Stimulated activated CD4-positive, alpha-beta T cell treated with anti-CD3 and anti-CD28 coated beads, TNF-alpha, amount 100 ng/mL, for 48 hours (primary cell): ENCODE measurements around the gene C19orf44.

Source experiments
- DNase-seq, 3 donors: peaks; one replicate each; pipeline ENCODE4 v3.0.0-alpha.2; 2020; ENCODE audit warnings: low read depth in 3 of 3

Gene C19orf44

GRCh38 chr19:16518061-16518460 is 21.9 kb downstream of the C19orf44 start:
- DNase-seq, result no peak

- DNase-seq, result no peak
These were observed 22.5 kb downstream of the C19orf44 start for GRCh38 chr19:16518483-16519229.

DNA sequence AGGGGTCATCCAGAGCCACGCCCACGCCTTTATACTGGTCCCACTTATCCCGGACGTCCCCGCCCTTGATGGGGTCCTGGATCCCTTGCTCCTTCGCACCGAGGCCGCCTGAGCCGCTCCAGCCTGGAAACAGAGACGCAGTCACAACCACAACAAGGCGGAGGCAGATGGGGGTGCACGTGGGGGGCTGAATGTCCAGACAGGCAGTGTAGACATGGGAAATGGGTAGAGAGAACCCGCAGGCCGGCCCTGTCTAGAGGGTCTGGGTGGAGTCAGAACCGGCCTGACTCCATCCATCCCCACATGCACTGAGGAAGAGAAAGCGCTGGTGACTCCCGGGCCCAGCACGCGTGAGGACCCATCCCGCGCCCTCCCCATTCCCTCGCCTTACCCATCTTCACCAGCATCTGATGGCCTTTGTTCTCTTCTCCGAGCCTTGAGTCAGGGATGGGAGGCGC is 23.1 kb downstream of the C19orf44 start:
- DNase-seq, result no peak

- DNase-seq, result no peak
These were observed 24.1 kb downstream of the C19orf44 start for GRCh38 chr19:16520074-16520973.

DNA sequence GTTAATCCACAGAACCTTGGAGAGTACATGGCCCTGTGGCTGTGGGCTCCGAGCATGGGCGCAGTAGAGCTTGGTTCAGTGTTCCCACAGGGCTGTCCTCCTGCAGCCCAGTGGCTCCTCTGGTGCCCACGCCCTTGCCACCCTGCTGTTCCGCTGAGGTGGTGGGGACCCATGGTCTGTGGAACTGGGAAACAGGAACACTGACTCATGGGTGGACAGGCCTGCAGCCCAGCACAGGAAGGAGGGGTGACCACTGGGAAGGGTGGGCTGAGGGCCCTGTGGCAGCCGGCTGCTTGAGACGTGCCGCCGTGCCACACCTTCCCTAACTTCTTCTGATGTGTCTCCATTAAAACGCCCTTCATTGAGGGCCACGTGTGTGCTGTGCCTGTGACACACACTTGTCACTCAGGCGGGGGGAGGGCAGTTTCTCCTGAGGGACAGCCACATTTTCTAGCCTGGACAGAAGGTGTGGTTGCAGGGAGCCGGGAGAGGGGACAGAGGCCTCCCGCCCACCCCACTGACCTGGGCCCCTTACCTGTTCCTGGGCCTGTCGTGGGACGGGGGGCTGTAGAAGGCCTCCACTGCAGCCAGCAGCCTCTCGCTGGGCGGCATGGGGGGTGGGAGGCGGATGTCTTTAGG is 24.9 kb downstream of the C19orf44 start:
- no peak for DNase-seq

- DNase-seq, result no peak
These were observed 25.6 kb downstream of the C19orf44 start for GRCh38 chr19:16521715-16522289.

- no peak for DNase-seq
These were observed 26.6 kb downstream of the C19orf44 start for GRCh38 chr19:16522559-16523377.

DNA sequence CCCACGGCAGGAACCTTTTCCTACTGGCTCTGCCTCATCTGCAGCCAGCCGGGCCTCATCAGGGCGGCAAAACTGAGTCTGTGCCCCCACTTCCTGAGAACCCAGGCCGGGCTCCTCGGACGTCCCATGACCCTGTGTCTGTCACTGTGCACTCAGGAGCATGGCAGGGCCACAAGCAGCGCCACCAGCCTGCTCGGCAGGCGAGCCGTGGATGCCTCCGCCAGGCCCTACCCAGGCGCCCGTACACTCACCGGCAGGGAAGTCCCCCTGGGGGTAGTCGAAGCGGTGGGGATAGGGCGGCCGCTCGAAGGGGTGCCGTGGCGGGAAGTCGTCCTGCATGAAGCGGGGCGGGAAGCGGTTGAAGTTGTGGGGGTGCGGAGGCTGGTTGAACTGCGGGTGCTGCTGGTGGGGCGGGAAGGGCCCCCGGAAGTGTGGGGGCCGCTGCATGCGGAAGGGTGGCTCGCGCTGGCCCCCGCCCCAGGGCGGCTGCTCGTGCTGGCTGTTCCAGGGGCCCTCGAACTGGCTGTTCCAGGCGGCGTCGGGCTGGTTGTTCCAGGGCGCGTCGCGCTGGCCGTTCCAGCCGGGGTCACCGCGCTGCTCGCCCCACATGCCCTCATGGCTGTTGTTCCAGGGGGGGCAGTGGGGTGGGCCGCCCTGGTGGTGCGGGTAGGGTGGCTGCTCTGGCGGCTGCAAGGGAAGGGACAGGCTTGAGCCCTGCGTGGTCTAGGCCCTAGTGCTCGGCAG is 29.0 kb downstream of the C19orf44 start:
- DNase-seq, result no peak

DNA sequence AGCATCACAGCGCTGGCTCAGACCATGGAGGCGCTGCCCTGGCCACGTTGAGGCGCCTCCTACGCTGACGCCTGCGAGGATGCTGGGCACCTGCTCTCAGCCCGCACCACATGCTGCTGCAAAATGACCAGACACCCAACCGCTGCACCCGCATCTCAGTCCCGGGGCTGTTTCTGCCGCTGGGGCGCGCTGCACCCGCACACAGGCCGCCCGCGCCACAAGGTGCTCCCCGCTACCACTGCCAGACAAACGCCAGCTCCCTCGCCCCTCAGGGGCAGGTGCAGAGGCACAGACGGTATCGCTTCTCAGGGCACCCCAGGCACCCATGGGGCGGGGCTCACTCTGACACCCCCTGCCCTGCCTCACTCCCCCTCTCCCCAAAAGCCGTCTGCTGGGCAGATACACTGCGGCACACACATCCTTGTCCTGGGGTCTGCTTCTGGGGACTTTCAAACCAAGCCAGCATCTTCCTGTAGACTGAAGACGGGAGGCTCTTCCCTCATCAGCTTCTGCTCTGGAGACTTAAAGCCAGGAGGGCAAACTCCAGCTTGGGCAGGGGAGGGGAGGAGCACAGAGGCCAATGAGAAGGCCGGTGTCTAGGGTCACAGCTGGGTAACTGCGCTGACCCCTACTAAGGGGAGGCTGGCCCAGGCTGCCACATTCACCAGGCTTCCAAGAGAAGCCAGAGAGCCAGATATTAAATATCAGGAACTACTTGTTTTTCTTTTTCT is 29.7 kb downstream of the C19orf44 start:
- no peak for DNase-seq

- DNase-seq, result no peak
These were observed 31.2 kb downstream of the C19orf44 start for GRCh38 chr19:16527334-16527935.

- peak in 1 of 3 donors; percentile 27 for DNase-seq
These were observed 31.9 kb downstream of the C19orf44 start for GRCh38 chr19:16527971-16528521.

DNA sequence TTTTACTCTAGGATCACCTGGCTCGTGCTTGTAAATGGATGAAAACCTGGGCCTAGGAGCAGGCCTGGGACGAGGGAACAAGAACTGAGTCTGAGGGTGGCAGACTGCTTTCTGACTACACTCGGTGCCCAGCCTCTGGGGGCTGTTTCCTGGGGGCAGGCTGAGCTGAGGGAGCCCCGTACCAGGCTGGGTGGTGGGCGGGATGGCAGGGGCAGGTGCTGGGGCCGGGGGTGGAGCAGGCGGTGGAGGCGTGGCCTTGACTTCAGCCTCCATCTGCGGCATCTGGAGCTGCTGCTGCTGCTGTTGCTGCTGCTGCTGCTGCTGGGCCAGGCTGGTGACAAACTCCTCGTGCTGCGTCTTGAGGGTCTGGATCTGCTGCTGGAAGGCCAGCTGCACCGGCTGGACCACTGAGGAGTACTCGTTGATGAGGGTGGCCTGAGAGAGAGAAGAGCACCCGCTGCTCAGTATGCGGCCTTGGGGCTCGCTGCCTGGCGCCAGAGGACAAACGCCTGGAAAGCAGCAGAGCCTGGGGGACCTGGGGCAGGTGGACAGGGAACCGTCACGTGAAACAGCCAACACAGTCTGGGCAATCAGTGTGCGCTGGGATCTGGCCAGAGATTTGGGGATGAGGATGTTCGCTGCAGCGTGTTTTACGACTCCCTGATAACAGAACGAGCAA is 33.4 kb downstream of the C19orf44 start:
- DNase-seq, result no peak

DNA sequence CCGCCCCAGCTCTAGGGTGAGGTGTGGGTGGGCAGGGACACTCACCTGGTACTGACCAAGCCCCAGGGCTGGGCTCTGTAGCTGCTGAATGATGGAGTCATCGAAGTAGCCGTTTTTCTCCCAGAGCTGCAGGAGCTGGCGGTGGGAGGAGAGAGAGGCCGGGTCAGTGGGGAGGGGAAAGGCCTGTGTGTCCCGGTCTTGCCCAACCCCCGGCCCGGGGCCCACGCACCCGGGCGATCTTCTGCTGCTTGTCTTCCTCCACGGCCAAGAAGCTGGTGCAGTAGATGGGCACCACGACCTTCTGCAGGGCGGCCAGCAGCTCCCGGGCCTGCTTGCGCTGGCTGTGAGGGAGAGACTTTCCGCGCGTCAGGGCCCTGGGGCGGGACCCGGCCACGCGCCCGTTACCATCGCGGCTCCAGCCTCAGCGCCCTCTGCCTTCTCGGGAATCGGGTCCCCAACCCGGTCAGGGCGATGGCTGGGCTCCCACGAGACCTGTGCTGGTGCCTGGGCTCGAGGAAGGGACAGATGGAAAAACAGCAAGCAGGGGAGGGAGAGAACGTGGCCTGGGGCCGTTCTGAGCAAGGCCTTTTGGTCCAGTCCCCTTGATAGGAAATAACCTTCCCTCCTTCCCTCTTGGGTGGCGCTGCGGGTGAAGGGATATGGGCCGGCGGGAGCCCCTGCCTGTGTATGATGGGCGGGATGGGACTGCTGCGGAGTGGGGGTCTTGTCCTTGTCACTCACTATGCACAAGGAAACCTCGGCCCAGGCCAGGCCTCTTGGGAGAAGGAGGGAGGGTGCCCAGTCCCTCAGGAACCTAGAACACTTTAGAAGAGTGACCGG is 34.6 kb downstream of the C19orf44 start:
- no peak for DNase-seq

DNA sequence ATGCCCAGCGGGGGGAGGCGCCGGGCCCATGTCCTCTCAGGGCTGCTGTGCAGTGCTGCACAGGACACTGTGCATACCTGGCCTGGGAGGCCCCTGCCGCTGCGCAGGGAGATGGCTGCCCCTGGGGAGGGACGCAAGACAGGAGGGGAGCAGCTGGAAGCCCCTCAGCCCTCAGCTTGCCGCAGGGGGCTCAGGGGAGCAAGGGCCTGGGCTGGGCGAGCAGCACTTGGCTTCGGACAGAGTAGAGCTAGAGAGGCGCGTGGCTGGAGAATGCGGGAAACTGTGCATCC is 35.1 kb downstream of the C19orf44 start:
- no peak for DNase-seq

DNA sequence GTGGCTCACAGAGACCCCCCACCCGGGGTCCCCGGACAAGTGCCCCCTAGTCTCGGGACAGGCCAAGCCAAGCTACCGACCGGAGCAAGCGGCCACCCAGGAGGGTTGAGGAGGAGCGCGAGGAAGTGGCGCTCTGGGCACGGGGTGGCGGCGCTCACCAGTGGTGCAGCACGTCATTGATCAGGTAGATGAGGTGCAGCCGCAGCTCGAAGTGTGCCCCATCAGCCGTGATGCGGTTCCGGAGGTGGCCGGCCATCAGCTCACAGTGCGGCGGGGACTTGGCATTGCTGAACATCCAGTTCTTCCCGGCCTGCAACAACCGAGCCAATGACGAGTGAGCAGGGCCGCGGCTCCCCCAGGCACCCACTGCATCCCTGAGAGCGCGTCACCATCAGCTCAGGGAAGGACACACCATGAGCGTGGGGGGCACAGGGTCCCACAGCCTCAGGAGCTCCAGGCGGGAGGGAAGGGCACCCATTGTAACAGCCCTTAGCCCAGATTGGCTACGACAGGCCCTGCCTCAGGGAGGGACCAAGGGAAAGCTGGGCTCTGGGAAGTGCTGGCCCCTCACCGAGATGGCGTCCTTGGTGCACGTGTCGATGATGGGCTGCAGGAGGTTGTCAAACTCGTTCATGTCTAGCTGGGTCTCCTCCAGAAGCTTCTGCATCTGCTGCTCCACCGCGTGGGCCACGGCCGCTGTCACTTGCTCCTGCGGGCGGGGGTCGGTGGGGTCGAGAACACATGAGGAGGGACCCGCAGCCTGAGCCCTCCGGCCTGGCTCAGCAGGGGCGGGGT is 36.4 kb downstream of the C19orf44 start:
- DNase-seq, result no peak

- DNase-seq, result no peak
These were observed 39.2 kb downstream of the C19orf44 start for GRCh38 chr19:16535381-16535780.

DNA sequence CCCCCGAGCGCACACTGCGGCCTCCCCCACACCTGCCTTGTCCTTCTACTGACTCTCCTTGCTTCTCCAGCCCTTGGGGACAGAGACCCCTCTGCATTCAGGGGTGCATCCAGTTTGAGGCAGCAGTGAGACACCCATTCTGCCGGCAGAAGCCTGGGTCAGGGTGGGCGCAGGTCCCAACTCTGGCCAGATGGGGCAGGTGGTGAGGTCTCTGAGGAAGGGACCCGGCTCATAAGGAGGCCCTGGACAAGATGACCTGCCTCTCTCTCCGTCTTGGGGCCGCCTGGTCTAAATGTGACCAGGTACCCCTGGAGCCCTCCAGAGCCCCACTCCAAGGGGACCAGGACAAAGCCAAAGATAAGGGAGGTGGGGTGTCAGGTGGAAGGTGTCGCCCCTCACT is 39.9 kb downstream of the C19orf44 start:
- DNase-seq, result no peak
